WTC11 (cell line): ENCODE results near the gene CCL13. TPM values are rescaled to one million over a fixed set of nuclear protein-coding genes. Genes with fewer than 3 reads are reported as not detected.
A peak's percentile ranks its signal among the peaks of the same experiment; 100 is the strongest.

Experiments
- ATAC-seq: fragments of 200-7000 bp; cut with Tn5 transposase; 2 replicates; pipeline ENCODE4 v1.10.0; 2021; ENCODE audit warnings: mild to moderate bottlenecking, moderate library complexity
- CTCF ChIA-PET: fragments of 300-600 bp; sonication (Branson Sonifier 250); formaldehyde crosslinking; loops from one replicate; lab custom pipeline; 2021; ENCODE audit warnings: antibody characterized with exemption; lab: Charles Lee
- POLR2A ChIA-PET: fragments of 350-600 bp; sonication (Branson Sonifier 250); formaldehyde crosslinking; loops from one replicate; lab custom pipeline; 2021; ENCODE audit warnings: antibody characterized with exemption; lab: Charles Lee
- DNase-seq: peaks from one replicate; pipeline ENCODE4 v3.0.0; 2021; ENCODE audit warnings: low spot score
- H3K27ac Mint-ChIP-seq: 2 replicates; pipeline ENCODE4 v1.8.0; 2021; ENCODE audit warnings: mixed read lengths
- H3K27me3 Mint-ChIP-seq: 2 replicates; pipeline ENCODE4 v1.8.0; 2021; ENCODE audit warnings: low read depth, mild to moderate bottlenecking, moderate library complexity, mixed read lengths
- H3K36me3 Mint-ChIP-seq: 2 replicates; pipeline ENCODE4 v1.8.0; 2021; ENCODE audit warnings: mixed read lengths
- H3K4me1 Mint-ChIP-seq: 2 replicates; pipeline ENCODE4 v1.8.0; 2022; ENCODE audit warnings: mixed read lengths
- H3K4me3 Mint-ChIP-seq: 2 replicates; pipeline ENCODE4 v1.8.0; 2021; ENCODE audit warnings: mild to moderate bottlenecking, moderate library complexity, mixed read lengths
- H3K9me3 Mint-ChIP-seq: 2 replicates; pipeline ENCODE4 v1.8.0; 2021; ENCODE audit warnings: mixed read lengths
- ELF4 ChIP-seq: sonication (generic); formaldehyde crosslinking; IDR thresholded peaks from 2 replicates; pipeline ENCODE4 v1.8.1; 2022; ENCODE audit warnings: low read depth, mild to moderate bottlenecking, moderate library complexity, missing genetic modification reagents
- EMX1 ChIP-seq: fragments of 250-450 bp; sonication (Bioruptor Pico); IDR thresholded peaks from 2 replicates; pipeline ENCODE4 v1.8.0; 2021; ENCODE audit warnings: mild to moderate bottlenecking
- ESRRA ChIP-seq: sonication (generic); formaldehyde crosslinking; IDR thresholded peaks from 2 replicates; pipeline ENCODE4 v1.8.1; 2022; ENCODE audit warnings: mild to moderate bottlenecking, missing genetic modification reagents, borderline replicate concordance
- FOXP1 ChIP-seq: sonication (generic); formaldehyde crosslinking; IDR thresholded peaks from 2 replicates; pipeline ENCODE4 v1.8.0; 2022; ENCODE audit warnings: missing genetic modification reagents, mild to moderate bottlenecking, moderate library complexity, borderline replicate concordance
- GTF2I ChIP-seq: fragments of 250-450 bp; sonication (Bioruptor Pico); conservative IDR thresholded peaks from 2 replicates; pipeline ENCODE4 v1.4.0; 2021; ENCODE audit warnings: mild to moderate bottlenecking
- HMGA2 ChIP-seq: fragments of 250-450 bp; sonication (Bioruptor Pico); IDR thresholded peaks from 2 replicates; pipeline ENCODE4 v1.4.0; 2021; ENCODE audit warnings: mild to moderate bottlenecking, moderate library complexity
- NFATC4 ChIP-seq: fragments of 250-450 bp; sonication (Bioruptor Pico); IDR thresholded peaks from 2 replicates; pipeline ENCODE4 v1.9.0; 2021; ENCODE audit warnings: mild to moderate bottlenecking
- NFE2L1 ChIP-seq: sonication (generic); formaldehyde crosslinking; IDR thresholded peaks from 2 replicates; pipeline ENCODE4 v1.8.1; 2023; ENCODE audit warnings: missing genetic modification reagents
- NR2C2 ChIP-seq: sonication (generic); formaldehyde crosslinking; IDR thresholded peaks from 2 replicates; pipeline ENCODE4 v1.8.0; 2022; ENCODE audit warnings: mild to moderate bottlenecking, missing genetic modification reagents
- PRDM15 ChIP-seq: sonication (generic); formaldehyde crosslinking; IDR thresholded peaks from 2 replicates; pipeline ENCODE4 v1.8.0; 2022; ENCODE audit warnings: missing genetic modification reagents
- RELA ChIP-seq: sonication (generic); formaldehyde crosslinking; IDR thresholded peaks from 2 replicates; pipeline ENCODE4 v1.8.1; 2022; ENCODE audit warnings: missing genetic modification reagents, mild to moderate bottlenecking, borderline replicate concordance
- SOX15 ChIP-seq: fragments of 250-450 bp; sonication (Bioruptor Pico); IDR thresholded peaks from 2 replicates; pipeline ENCODE4 v1.9.0; 2021; ENCODE audit warnings: mild to moderate bottlenecking
- TCF7 ChIP-seq: sonication (generic); formaldehyde crosslinking; IDR thresholded peaks from 2 replicates; pipeline ENCODE4 v1.8.0; 2022; ENCODE audit warnings: mild to moderate bottlenecking, low read depth, missing genetic modification reagents, moderate library complexity
- TEAD1 ChIP-seq: sonication (generic); formaldehyde crosslinking; IDR thresholded peaks from 2 replicates; pipeline ENCODE4 v1.8.0; 2022; ENCODE audit warnings: mild to moderate bottlenecking, missing genetic modification reagents
- ZNF121 ChIP-seq: sonication (generic); formaldehyde crosslinking; IDR thresholded peaks from 2 replicates; pipeline ENCODE4 v1.8.0; 2023; ENCODE audit warnings: missing genetic modification reagents
- ZNF396 ChIP-seq: fragments of 250-450 bp; sonication (Bioruptor Pico); IDR thresholded peaks from 2 replicates; pipeline ENCODE4 v1.8.0; 2021; ENCODE audit warnings: mild to moderate bottlenecking, moderate library complexity, borderline replicate concordance
- ZSCAN18 ChIP-seq: fragments of 250-450 bp; sonication (Bioruptor Pico); IDR thresholded peaks from 2 replicates; pipeline ENCODE4 v2.1.2; 2022; ENCODE audit warnings: mild to moderate bottlenecking, moderate library complexity
- total RNA-seq: library from RNA; stranded (reverse); gene quantifications from 3 replicates; pipeline ENCODE4 v1.2.3, GENCODE V29; 2021
- TF ChIP-seq, protein P1 (sequence below): fragments of 250-450 bp; sonication (Bioruptor Pico); IDR thresholded peaks from 2 replicates; pipeline ENCODE4 v1.9.0; 2021; ENCODE audit warnings: mild to moderate bottlenecking
- TF ChIP-seq, protein P2 (sequence below): fragments of 250-450 bp; sonication (Bioruptor Pico); conservative IDR thresholded peaks from 2 replicates; pipeline ENCODE4 v1.9.0; 2021; ENCODE audit warnings: mild to moderate bottlenecking
- TF ChIP-seq, protein P3 (sequence below): sonication (generic); formaldehyde crosslinking; IDR thresholded peaks from 2 replicates; pipeline ENCODE4 v1.8.0; 2023; ENCODE audit warnings: missing genetic modification reagents

Gene CCL13
- total RNA-seq, 1 experiment from 2014 or later, result not detected

DNA sequence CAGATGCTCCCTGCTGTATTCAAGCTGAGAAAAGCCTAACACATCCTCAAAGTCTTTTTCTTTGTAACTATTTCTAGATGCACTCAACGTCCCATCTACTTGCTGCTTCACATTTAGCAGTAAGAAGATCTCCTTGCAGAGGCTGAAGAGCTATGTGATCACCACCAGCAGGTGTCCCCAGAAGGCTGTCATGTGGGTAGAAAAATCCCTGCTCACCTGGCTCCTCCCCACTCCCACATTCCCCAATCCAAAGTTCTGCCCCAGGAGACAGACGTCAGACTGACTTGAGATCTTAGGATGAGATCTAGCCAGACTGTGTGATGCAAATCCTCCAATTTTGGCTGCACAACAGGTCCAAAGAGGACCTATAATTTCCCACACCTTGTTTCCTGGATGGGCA, 1.1 kb downstream of the CCL13 start:
- peaks cover 10% of the 10 kb centered on the region for H3K9me3 Mint-ChIP-seq
- no peaks in the 10 kb centered on the region; the same call in 1 of the 2 replicates for H3K36me3 Mint-ChIP-seq
- H3K4me1 Mint-ChIP-seq, result peaks cover 3% of the 10 kb centered on the region; the same call in 1 of the 2 replicates
- ATAC-seq, result peak; percentile 59
- DNase-seq, result no peak
- no peak for TF ChIP-seq HMGA2 (CRISPR knock-in tag)
- no peak for TF ChIP-seq NFATC4 (CRISPR knock-in tag)
- no peak for TF ChIP-seq ZSCAN18 (CRISPR knock-in tag)
- no peak for TF ChIP-seq TCF7
- no peak for TF ChIP-seq TEAD1 (CRISPR knock-in tag)
- no peak for TF ChIP-seq ELF4 (CRISPR knock-in tag)
- TF ChIP-seq EMX1 (CRISPR knock-in tag), result no peak
- peaks cover 7% of the 10 kb centered on the region for H3K27me3 Mint-ChIP-seq
- no peak overlapping the region for H3K27ac Mint-ChIP-seq
- CTCF ChIA-PET, result interaction anchor here (0.6 to 6.8 kb wide), 7 partner anchors 9 to 186 kb away, joined by 3 to 346 read pairs (median 4); no protein-coding TSS in a partner anchor
- POLR2A ChIA-PET, result no interaction called here
- no peak overlapping the region for H3K4me3 Mint-ChIP-seq

- TF ChIP-seq RELA (CRISPR knock-in tag), result no peak
- no peak for TF ChIP-seq ZNF396 (CRISPR knock-in tag)
- TF ChIP-seq SOX15 (CRISPR knock-in tag), result no peak
- TF ChIP-seq NR2C2 (CRISPR knock-in tag), result no peak
- TF ChIP-seq ELF4 (CRISPR knock-in tag), result no peak
- TF ChIP-seq ZNF121, result no peak
- TF ChIP-seq GTF2I (CRISPR knock-in tag), result no peak
- no peak for TF ChIP-seq ESRRA (CRISPR knock-in tag)
- TF ChIP-seq, protein P1, sequence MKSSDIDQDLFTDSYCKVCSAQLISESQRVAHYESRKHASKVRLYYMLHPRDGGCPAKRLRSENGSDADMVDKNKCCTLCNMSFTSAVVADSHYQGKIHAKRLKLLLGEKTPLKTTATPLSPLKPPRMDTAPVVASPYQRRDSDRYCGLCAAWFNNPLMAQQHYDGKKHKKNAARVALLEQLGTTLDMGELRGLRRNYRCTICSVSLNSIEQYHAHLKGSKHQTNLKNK (CRISPR knock-in tag), result no peak
- no peak for TF ChIP-seq NFE2L1
- TF ChIP-seq, protein P2, sequence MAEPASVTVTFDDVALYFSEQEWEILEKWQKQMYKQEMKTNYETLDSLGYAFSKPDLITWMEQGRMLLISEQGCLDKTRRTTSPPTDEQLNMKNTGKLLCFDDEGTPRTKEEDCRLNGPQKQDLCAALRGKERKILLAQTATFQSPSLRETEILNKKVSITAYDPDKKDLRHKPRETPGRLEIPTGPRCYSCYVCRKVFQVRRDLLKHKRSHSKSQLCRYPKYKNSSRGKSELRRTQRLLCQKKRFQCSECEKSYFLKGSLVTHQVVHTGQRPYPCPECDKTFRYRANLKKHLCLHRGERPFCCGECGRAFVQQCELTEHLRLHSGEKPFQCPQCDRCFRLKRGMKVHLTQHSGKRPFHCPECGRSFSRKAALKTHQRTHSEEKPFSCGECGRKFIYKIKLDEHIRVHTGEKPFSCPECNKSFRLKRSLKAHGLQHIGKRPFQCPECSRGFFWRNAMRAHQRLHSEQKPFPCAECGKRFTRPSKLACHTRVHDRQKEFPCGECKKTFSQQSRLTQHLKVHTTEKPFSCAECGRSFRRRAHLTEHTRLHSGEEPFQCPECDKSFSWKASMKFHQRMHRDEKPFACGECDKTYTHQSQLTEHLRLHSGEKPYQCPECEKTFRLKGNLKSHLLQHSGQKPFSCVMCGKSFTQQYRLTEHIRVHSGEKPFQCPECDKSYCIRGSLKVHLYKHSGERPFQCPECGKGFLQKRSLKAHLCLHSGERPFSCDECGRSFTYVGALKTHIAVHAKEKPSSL (CRISPR knock-in tag), result no peak
- TF ChIP-seq TCF7, result no peak
- no peak for TF ChIP-seq FOXP1 (CRISPR knock-in tag)
- no peak for TF ChIP-seq PRDM15 (CRISPR knock-in tag)
- TF ChIP-seq, protein P3, sequence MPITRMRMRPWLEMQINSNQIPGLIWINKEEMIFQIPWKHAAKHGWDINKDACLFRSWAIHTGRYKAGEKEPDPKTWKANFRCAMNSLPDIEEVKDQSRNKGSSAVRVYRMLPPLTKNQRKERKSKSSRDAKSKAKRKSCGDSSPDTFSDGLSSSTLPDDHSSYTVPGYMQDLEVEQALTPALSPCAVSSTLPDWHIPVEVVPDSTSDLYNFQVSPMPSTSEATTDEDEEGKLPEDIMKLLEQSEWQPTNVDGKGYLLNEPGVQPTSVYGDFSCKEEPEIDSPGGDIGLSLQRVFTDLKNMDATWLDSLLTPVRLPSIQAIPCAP (CRISPR knock-in tag), result no peak
- no peak for ATAC-seq
- ChIA-PET POLR2A (no interaction called here), CTCF (interaction anchor here (6.8 kb wide), 1 partner anchor 156 kb away, joined by 346 read pairs; no protein-coding TSS in a partner anchor)
- no peaks in the 10 kb centered on the region; the same call in 1 of the 2 replicates for H3K36me3 Mint-ChIP-seq
- DNase-seq, result no peak
- H3K27me3 Mint-ChIP-seq, result peaks cover 13% of the 10 kb centered on the region; the same call in 1 of the 2 replicates
- peaks cover 3% of the 10 kb centered on the region; the same call in 1 of the 2 replicates for H3K4me1 Mint-ChIP-seq
- H3K9me3 Mint-ChIP-seq, result peaks cover 4% of the 10 kb centered on the region
- no peak overlapping the region for H3K4me3 Mint-ChIP-seq
- H3K27ac Mint-ChIP-seq, result no peak overlapping the region
These were observed 2.4 kb downstream of the CCL13 start for GRCh38 chr17:34358631-34359030.
